HG02588 (cell line): ENCODE data around the gene MED16.
"Not testable (repeated sequence)": the region's sequence is repeated elsewhere in the genome, so short reads cannot be mapped to it uniquely, and the experiment has no call there.

Source experiments
- ATAC-seq: cut with Tn5 transposase; IDR thresholded peaks from one replicate; pipeline ENCODE4 v1.9.1; 2021; ENCODE audit warnings: mild to moderate bottlenecking, moderate library complexity; ENCODE audit not compliant: unreplicated experiment

Gene MED16

GRCh38 chr19:911197-912033 is 18.4 kb upstream of the MED16 start:
- no peak for ATAC-seq

GRCh38 chr19:907183-907853 is 14.3 kb upstream of the MED16 start:
- ATAC-seq: no peak

- no peak for ATAC-seq
Observed at GRCh38 chr19:906480-906879, 13.5 kb upstream of the MED16 start.

- no peak for ATAC-seq
Observed at GRCh38 chr19:904545-904944, 11.6 kb upstream of the MED16 start.

- ATAC-seq: no peak
Observed at GRCh38 chr19:903266-903797, 10.3 kb upstream of the MED16 start.

GRCh38 chr19:902446-903226 is 9.6 kb upstream of the MED16 start:
- ATAC-seq: no peak

GRCh38 chr19:902093-902370 is 9.0 kb upstream of the MED16 start:
- ATAC-seq: no peak

- ATAC-seq: no peak
Observed at GRCh38 chr19:901216-902092, 8.5 kb upstream of the MED16 start.

- no peak for ATAC-seq
Observed at GRCh38 chr19:900302-901111, 7.5 kb upstream of the MED16 start.

GRCh38 chr19:900043-900301 is 7.0 kb upstream of the MED16 start:
- ATAC-seq: no peak

- no peak for ATAC-seq
Observed at GRCh38 chr19:899336-900042, 6.5 kb upstream of the MED16 start.

- ATAC-seq: no peak
Observed at GRCh38 chr19:898663-899062, 5.7 kb upstream of the MED16 start.

- no peak for ATAC-seq
Observed at GRCh38 chr19:897442-898039, 4.6 kb upstream of the MED16 start.

- no peak for ATAC-seq
Observed at GRCh38 chr19:896999-897398, 4.0 kb upstream of the MED16 start.

GRCh38 chr19:896434-896833 is 3.4 kb upstream of the MED16 start:
- no peak for ATAC-seq

- no peak for ATAC-seq
Observed at GRCh38 chr19:892243-892893, 619 bp downstream of the MED16 start.

GRCh38 chr19:891421-892200 is 1.4 kb downstream of the MED16 start:
- not testable (repeated sequence) for ATAC-seq

- ATAC-seq: no peak
Observed at GRCh38 chr19:890831-891230, 2.2 kb downstream of the MED16 start.
